RWPE2 (cell line): ENCODE data around the gene ITGAD.

Experiments
- ATAC-seq: fragments of 200-7000 bp; cut with Tn5 transposase; 3 replicates; pipeline ENCODE4 v1.9.1; 2021; ENCODE audit warnings: low read depth
- DNase-seq: peaks from one replicate; pipeline ENCODE4 v3.0.0-alpha.2; 2020; ENCODE audit warnings: low spot score
- H3K27ac ChIP-seq: fragments of 450-650 bp; 2 replicates; pipeline ENCODE4 v1.5.1; 2017; ENCODE audit warnings: mild to moderate bottlenecking; ENCODE audit not compliant: poor library complexity, severe bottlenecking
- H3K27me3 ChIP-seq: fragments of 250-450 bp; sonication (Bioruptor Pico); 2 replicates; pipeline ENCODE4 v1.5.1; 2021; ENCODE audit warnings: mild to moderate bottlenecking, moderate library complexity; ENCODE audit not compliant: insufficient read depth, poor library complexity, severe bottlenecking
- H3K36me3 ChIP-seq: fragments of 250-450 bp; sonication (Bioruptor Pico); 2 replicates; pipeline ENCODE4 v1.5.1; 2020; ENCODE audit warnings: low read depth, mild to moderate bottlenecking, moderate library complexity
- H3K4me1 ChIP-seq: fragments of 250-450 bp; sonication (Bioruptor Pico); 2 replicates; pipeline ENCODE4 v1.5.1; 2021; ENCODE audit warnings: mild to moderate bottlenecking, moderate library complexity; ENCODE audit not compliant: insufficient read depth, poor library complexity, severe bottlenecking
- H3K4me3 ChIP-seq: fragments of 250-450 bp; sonication (Bioruptor Pico); 2 replicates; pipeline ENCODE4 v1.5.1; 2021; ENCODE audit warnings: mild to moderate bottlenecking, moderate library complexity; ENCODE audit not compliant: severe bottlenecking
- H3K9me3 ChIP-seq: fragments of 250-450 bp; sonication (Bioruptor Pico); 2 replicates; pipeline ENCODE4 v1.5.1; 2021; ENCODE audit warnings: mild to moderate bottlenecking, moderate library complexity; ENCODE audit not compliant: severe bottlenecking
- CTCF ChIP-seq: fragments of 450-650 bp; IDR thresholded peaks from one replicate; pipeline ENCODE4 v1.5.1; 2017; ENCODE audit warnings: mild to moderate bottlenecking, moderate library complexity; ENCODE audit not compliant: poor library complexity, severe bottlenecking

ITGAD gene

GRCh38 chr16:31420037-31420436 is 26.9 kb downstream of the ITGAD start:
- H3K27me3 ChIP-seq: no peaks in the 10 kb centered on the region
- H3K4me3 ChIP-seq: no peak overlapping the region
- TF ChIP-seq CTCF: no peak
- DNase-seq: no peak
- no peaks in the 10 kb centered on the region for H3K4me1 ChIP-seq
- H3K36me3 ChIP-seq: no peaks in the 10 kb centered on the region
- no peak for ATAC-seq
- H3K27ac ChIP-seq: no peak overlapping the region
- no peaks in the 10 kb centered on the region for H3K9me3 ChIP-seq

- no peak for TF ChIP-seq CTCF
- Histone ChIP-seq H3K9me3 (no peaks in the 10 kb centered on the region), H3K4me3 (no peak overlapping the region), H3K27ac (no peak overlapping the region), H3K27me3 (no peaks in the 10 kb centered on the region), H3K36me3 (no peaks in the 10 kb centered on the region), H3K4me1 (no peaks in the 10 kb centered on the region)
- no peak for DNase-seq
- ATAC-seq: no peak; the same call in 2 of the 3 replicates
These were observed 28.5 kb downstream of the ITGAD start for GRCh38 chr16:31421587-31421986.

DNA sequence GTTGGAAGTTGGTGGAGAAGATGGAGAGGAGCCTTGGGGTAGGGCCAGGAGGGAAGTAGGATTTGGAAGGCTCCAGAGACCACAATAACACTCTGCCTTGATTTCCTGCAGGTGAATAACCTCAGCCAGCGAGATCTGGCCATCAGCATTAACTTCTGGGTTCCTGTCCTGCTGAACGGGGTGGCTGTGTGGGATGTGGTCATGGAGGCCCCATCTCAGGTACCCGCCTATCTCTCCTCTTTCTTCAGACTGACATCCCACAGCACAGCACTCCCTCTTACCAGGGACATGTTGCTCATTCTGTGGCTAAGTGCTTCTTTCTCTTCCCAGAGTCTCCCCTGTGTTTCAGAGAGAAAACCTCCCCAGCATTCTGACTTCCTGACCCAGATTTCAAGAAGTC is 30.1 kb downstream of the ITGAD start:
- H3K36me3 ChIP-seq: no peaks in the 10 kb centered on the region
- H3K4me1 ChIP-seq: peaks cover 1% of the 10 kb centered on the region
- no peak overlapping the region for H3K27ac ChIP-seq
- DNase-seq: no peak
- no peak for ATAC-seq
- no peak for TF ChIP-seq CTCF
- no peaks in the 10 kb centered on the region for H3K27me3 ChIP-seq
- H3K9me3 ChIP-seq: no peaks in the 10 kb centered on the region
- H3K4me3 ChIP-seq: no peak overlapping the region

- no peaks in the 10 kb centered on the region for H3K27me3 ChIP-seq
- DNase-seq (no peak), ATAC-seq (no peak)
- no peak overlapping the region for H3K4me3 ChIP-seq
- H3K27ac ChIP-seq: no peak overlapping the region
- no peaks in the 10 kb centered on the region for H3K36me3 ChIP-seq
- H3K4me1 ChIP-seq: peaks cover 3% of the 10 kb centered on the region
- no peak for TF ChIP-seq CTCF
- H3K9me3 ChIP-seq: no peaks in the 10 kb centered on the region
These were observed 30.7 kb downstream of the ITGAD start for GRCh38 chr16:31423801-31424200.

DNA sequence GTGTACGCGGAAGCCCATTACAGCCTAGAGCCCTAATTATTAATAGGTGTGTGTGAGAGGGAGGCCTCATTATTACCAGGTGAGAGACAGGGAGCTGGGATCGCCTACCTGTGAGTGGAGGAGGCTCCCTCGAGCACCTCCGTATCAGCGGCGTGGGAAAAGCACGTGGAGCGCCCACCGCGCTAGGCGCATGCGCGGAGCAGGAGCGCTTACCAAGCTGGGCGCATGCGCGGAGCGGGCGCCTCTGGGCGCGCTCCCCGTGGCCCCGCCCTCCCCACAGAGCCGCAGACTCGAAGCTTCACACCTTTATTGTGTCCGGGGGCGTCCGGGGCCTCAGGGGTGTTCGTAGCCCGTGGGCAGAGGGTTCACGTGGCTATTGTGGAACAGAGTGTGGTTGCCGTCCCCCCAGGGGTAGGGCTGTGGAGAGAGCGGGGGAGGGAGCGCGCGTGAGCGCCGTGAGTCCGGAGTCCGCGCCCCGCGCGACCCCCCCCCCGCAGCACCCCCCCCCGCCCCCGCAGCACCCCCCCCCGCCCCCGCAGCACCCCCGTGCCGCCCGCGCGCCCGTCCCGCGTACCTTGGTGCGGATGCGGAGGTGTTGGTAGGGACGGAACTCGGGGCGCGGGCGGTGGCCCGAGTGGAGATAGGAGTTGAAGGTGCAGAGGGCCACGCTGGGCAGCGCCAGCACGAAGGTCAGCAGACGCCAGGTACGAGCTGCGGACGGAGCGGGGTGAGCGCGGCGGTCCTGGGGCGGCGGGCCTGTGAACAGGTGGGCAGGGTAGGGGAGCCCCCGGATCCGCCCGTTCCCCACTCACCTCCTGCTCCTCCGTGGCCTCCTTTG is 34.5 kb downstream of the ITGAD start:
- Histone ChIP-seq H3K4me3 (peak overlapping the region; percentile 29), H3K27ac (no peak overlapping the region), H3K9me3 (no peaks in the 10 kb centered on the region), H3K4me1 (peaks cover 3% of the 10 kb centered on the region), H3K27me3 (no peaks in the 10 kb centered on the region), H3K36me3 (no peaks in the 10 kb centered on the region)
- peak; percentile 61 for DNase-seq
- ATAC-seq: peak; percentile 28; the same call in 1 of the 3 replicates
- TF ChIP-seq CTCF: no peak
